Uterus (tissue), 4 donors: Measurements from ENCODE around the gene TEX53. TPM values are rescaled to one million over a fixed set of nuclear protein-coding genes. Genes with fewer than 3 reads are reported as not detected.

Experiments
- DNase-seq, 2 donors: peaks; one replicate each; pipeline ENCODE4 v3.0.0-alpha.2; 2019 to 2020
- H3K27ac ChIP-seq, 2 donors: fragments of 200-600 bp; sonication (generic); 1 replicate in 1 of 2; 2 replicates in 1 of 2; pipeline ENCODE4 v1.5.1; 2016 to 2018
- H3K27me3 ChIP-seq, 2 donors: fragments of 200-600 bp; sonication (generic); one replicate each; pipeline ENCODE4 v1.5.1; 2018 to 2019; ENCODE audit warnings: control low read depth in 1 of 2
- H3K36me3 ChIP-seq, 2 donors: fragments of 200-600 bp; sonication (generic); one replicate each; pipeline ENCODE4 v1.5.1; 2019; ENCODE audit warnings: control low read depth in 1 of 2
- H3K4me1 ChIP-seq, 2 donors: fragments of 200-600 bp; sonication (generic); one replicate each; pipeline ENCODE4 v1.5.1; 2018 to 2019; ENCODE audit warnings: control low read depth in 1 of 2
- H3K4me3 ChIP-seq, 2 donors: fragments of 200-600 bp; sonication (generic); 1 replicate in 1 of 2; 2 replicates in 1 of 2; pipeline ENCODE4 v1.5.1; 2018 to 2019; ENCODE audit warnings: mild to moderate bottlenecking in 1 of 2
- H3K9me3 ChIP-seq, 2 donors: fragments of 200-600 bp; sonication (generic); one replicate each; pipeline ENCODE4 v1.5.1; 2019; ENCODE audit warnings: control low read depth in 1 of 2
- POLR2A ChIP-seq, 2 donors: fragments of 450-650 bp; IDR thresholded peaks; one replicate each; pipeline ENCODE4 v1.6.1; 2016; ENCODE audit warnings: antibody characterized with exemption in 2 of 2, mild to moderate bottlenecking in 1 of 2, moderate library complexity in 1 of 2
- intact Hi-C: fragments of 100-400 bp; cut with DNase I; formaldehyde crosslinking; loops from one replicate; pipeline ENCODE4 v1.15.1; 2023; ENCODE audit warnings: low total_unique reads
- small RNA-seq: library from RNA; depleted of rRNA; stranded (forward); fragments of <200 nt; gene quantifications from one replicate; pipeline ENCODE3, GENCODE V24; 2016
- total RNA-seq, 4 donors: library from RNA; depleted of rRNA in 3 of 4; stranded (reverse); fragments of >200 nt in 3 of 4; gene quantifications; one replicate each; pipeline versions ENCODE4 v1.1.0 to v1.2.4, GENCODE V29; 2014 to 2023
- TF ChIP-seq, protein P1 (sequence below), 4 experiments: fragments of 200-600 bp in 2 of 4; fragments of 450-650 bp in 2 of 4; sonication (generic) in 2 of 4; IDR thresholded peaks; one replicate each; pipeline ENCODE4 v1.5.1; 2016 to 2019; ENCODE audit warnings: antibody characterized with exemption in 4 of 4, mild to moderate bottlenecking in 2 of 4, moderate library complexity in 1 of 4
- donor health status: DM: yes; HTN: yes; CAD: no.

The TEX53 gene
- total RNA-seq, 4 donors from 2014 or later, result not detected

DNA sequence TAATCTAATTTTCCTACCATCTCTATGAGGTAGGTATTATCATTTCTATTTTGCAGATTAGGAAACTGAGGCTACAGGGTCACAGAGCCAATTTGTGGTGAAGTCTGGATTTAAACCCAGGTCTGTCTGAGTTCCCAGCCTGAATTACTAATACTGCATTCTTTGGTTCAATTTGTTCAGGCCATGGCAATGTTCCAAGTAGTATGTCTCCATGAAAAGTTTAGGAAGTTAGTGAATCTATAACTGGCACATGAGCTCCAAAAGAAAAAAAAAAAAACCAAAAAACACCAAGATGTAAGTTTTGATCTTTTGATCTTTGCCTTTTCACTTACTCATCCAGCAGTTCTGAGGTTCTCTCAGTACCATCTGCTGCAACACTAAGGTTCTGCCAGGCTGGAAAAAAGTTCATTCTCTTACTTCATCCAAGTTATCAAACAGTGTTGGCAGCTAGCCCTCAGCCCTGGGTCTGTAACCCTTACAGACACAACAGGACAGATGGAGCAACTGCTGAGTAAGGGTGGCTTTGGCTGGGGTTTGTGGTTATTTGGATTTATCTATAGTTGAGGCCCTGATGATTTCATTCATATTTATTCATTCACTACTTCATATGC is 50.9 kb downstream of the TEX53 start:
- Histone ChIP-seq H3K9me3 (no peaks in the 10 kb centered on the region), H3K36me3 (no peaks in the 10 kb centered on the region), H3K27me3 (no peaks in the 10 kb centered on the region), H3K27ac (no peak overlapping the region), H3K4me1 (no peaks in the 10 kb centered on the region), H3K4me3 (no peak overlapping the region)
- intact Hi-C loops, result no loop called here
- TF ChIP-seq POLR2A (IDR thresholded peaks at IDR 0.05), result no peak
- TF ChIP-seq, protein P1, sequence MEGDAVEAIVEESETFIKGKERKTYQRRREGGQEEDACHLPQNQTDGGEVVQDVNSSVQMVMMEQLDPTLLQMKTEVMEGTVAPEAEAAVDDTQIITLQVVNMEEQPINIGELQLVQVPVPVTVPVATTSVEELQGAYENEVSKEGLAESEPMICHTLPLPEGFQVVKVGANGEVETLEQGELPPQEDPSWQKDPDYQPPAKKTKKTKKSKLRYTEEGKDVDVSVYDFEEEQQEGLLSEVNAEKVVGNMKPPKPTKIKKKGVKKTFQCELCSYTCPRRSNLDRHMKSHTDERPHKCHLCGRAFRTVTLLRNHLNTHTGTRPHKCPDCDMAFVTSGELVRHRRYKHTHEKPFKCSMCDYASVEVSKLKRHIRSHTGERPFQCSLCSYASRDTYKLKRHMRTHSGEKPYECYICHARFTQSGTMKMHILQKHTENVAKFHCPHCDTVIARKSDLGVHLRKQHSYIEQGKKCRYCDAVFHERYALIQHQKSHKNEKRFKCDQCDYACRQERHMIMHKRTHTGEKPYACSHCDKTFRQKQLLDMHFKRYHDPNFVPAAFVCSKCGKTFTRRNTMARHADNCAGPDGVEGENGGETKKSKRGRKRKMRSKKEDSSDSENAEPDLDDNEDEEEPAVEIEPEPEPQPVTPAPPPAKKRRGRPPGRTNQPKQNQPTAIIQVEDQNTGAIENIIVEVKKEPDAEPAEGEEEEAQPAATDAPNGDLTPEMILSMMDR (IDR thresholded peaks at IDR 0.05), result no peak
- DNase-seq, result no peak

Small RNA genes lying within 50 kb of the gene (small RNA-seq; reads per million reads assigned to genes)
- not detected for gene RF00019

Other genes starting within 250 kb of the TEX53 start
- 10 to 100 TPM in 2 of 4 donors, 1 to 10 TPM in 2; 4.0 to 32.3 (median 20.2) TPM for gene WHRN, start 152.3 kb downstream of the TEX53 start, total RNA-seq
- gene ATP6V1G1, start 70.0 kb downstream of the TEX53 start, total RNA-seq, result 100 to 1,000 TPM in 2 of 4 donors, 10 to 100 TPM in 2; 90.9 to 310 (median 130) TPM
- gene TMEM268, start 46.5 kb downstream of the TEX53 start, total RNA-seq, result 10 to 100 TPM in 2 of 4 donors, 1 to 10 TPM in 2; 4.1 to 16.5 (median 8.5) TPM
- gene TEX48, start 24.4 kb upstream of the TEX53 start, total RNA-seq, result not detected
- gene TNFSF15, start 148.2 kb upstream of the TEX53 start, total RNA-seq, result 1 to 10 TPM in 1 of 4 donors, under 1 TPM in 1, not detected in 2; 0.15 to 3.3 TPM